ENCODE results near the gene KDM6B.

KDM6B gene

DNA sequence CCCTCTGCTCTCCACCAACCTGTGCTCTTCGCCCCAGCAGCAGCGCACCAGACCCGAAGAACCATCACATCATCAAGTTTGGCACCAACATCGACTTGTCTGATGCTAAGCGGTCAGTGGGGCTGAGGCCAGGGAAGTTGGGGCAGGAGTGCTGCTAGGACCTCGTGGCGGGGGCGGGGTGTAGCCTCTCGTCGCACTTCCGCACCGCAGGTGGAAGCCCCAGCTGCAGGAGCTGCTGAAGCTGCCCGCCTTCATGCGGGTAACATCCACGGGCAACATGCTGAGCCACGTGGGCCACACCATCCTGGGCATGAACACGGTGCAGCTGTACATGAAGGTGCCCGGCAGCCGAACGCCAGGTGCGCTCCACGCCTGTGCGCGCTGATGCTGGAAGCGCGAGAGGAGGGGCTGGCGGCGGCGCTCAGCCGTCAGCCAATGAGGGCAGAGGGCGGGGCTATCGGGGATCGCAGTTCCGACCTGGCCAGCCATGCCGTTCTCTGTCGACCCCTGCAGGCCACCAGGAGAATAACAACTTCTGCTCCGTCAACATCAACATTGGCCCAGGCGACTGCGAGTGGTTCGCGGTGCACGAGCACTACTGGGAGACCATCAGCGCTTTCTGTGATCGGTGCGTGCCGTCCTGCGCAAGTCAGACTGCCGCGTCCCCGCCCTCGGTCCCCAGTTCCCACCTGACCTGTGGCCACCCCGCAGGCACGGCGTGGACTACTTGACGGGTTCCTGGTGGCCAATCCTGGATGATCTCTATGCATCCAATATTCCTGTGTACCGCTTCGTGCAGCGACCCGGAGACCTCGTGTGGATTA, 17.6 kb downstream of the KDM6B start:
- Mint-ChIP-seq H3K4me1 (peaks cover 5% of the 10 kb centered on the region), H3K27me3 (ENCODE audit: low read depth) (peaks cover 3% of the 10 kb centered on the region), H3K36me3 (ENCODE audit: low read depth) (peaks cover 54% of the 10 kb centered on the region), H3K9me3 (no peaks in the 10 kb centered on the region), H3K27ac (no peak overlapping the region), H3K4me3 (peak overlapping the region in 2 of 3 experiments; percentile 35 to 63)
- TF ChIP-seq, protein P1, sequence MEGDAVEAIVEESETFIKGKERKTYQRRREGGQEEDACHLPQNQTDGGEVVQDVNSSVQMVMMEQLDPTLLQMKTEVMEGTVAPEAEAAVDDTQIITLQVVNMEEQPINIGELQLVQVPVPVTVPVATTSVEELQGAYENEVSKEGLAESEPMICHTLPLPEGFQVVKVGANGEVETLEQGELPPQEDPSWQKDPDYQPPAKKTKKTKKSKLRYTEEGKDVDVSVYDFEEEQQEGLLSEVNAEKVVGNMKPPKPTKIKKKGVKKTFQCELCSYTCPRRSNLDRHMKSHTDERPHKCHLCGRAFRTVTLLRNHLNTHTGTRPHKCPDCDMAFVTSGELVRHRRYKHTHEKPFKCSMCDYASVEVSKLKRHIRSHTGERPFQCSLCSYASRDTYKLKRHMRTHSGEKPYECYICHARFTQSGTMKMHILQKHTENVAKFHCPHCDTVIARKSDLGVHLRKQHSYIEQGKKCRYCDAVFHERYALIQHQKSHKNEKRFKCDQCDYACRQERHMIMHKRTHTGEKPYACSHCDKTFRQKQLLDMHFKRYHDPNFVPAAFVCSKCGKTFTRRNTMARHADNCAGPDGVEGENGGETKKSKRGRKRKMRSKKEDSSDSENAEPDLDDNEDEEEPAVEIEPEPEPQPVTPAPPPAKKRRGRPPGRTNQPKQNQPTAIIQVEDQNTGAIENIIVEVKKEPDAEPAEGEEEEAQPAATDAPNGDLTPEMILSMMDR (IDR thresholded peaks at IDR 0.05; ENCODE audit: unreplicated experiment in 3 of 3), result peak; percentile 96 to 98 (median 97)

DNA sequence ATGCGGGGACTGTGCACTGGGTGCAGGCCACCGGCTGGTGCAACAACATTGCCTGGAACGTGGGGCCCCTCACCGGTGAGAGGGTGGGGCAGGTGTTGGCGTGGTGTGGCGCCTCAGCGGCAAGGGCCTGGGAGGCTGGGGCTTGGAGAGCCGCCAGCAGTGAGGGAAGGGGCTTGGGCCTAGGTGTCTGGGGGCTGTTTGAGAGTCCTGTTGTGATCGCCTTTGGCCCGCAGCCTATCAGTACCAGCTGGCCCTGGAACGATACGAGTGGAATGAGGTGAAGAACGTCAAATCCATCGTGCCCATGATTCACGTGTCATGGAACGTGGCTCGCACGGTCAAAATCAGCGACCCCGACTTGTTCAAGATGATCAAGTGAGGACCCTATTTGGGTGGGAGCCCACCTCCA, 18.2 kb downstream of the KDM6B start:
- no peaks in the 10 kb centered on the region for H3K9me3 Mint-ChIP-seq
- H3K4me1 Mint-ChIP-seq, result peaks cover 5% of the 10 kb centered on the region
- H3K27ac Mint-ChIP-seq, result no peak overlapping the region
- H3K36me3 Mint-ChIP-seq (ENCODE audit: low read depth), result peaks cover 50% of the 10 kb centered on the region
- TF ChIP-seq, protein P1 (IDR thresholded peaks at IDR 0.05; ENCODE audit: unreplicated experiment in 3 of 3), result no peak
- peaks cover 3% of the 10 kb centered on the region for H3K27me3 Mint-ChIP-seq (ENCODE audit: low read depth)
- H3K4me3 Mint-ChIP-seq, result no peak overlapping the region

DNA sequence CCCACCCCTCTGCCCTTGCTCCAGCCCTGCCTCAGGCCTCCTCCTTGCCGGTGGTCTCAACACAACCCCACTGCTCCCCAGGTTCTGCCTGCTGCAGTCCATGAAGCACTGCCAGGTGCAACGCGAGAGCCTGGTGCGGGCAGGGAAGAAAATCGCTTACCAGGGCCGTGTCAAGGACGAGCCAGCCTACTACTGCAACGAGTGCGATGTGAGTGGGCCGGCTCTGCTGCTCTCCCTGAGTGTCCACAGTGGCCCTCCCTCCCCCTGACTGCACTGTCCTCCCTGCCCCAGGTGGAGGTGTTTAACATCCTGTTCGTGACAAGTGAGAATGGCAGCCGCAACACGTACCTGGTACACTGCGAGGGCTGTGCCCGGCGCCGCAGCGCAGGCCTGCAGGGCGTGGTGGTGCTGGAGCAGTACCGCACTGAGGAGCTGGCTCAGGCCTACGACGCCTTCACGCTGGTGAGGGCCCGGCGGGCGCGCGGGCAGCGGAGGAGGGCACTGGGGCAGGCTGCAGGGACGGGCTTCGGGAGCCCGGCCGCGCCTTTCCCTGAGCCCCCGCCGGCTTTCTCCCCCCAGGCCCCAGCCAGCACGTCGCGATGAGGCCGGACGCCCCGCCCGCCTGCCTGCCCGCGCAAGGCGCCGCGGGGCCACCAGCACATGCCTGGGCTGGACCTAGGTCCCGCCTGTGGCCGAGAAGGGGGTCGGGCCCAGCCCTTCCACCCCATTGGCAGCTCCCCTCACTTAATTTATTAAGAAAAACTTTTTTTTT, 19.1 kb downstream of the KDM6B start:
- Mint-ChIP-seq H3K4me3 (no peak overlapping the region), H3K27ac (no peak overlapping the region), H3K27me3 (ENCODE audit: low read depth) (peaks cover 3% of the 10 kb centered on the region), H3K4me1 (peaks cover 5% of the 10 kb centered on the region), H3K36me3 (ENCODE audit: low read depth) (peaks cover 49% of the 10 kb centered on the region), H3K9me3 (no peaks in the 10 kb centered on the region)
- TF ChIP-seq, protein P1 (IDR thresholded peaks at IDR 0.05; ENCODE audit: unreplicated experiment in 3 of 3), result no peak

DNA sequence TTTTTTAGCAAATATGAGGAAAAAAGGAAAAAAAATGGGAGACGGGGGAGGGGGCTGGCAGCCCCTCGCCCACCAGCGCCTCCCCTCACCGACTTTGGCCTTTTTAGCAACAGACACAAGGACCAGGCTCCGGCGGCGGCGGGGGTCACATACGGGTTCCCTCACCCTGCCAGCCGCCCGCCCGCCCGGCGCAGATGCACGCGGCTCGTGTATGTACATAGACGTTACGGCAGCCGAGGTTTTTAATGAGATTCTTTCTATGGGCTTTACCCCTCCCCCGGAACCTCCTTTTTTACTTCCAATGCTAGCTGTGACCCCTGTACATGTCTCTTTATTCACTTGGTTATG, 19.6 kb downstream of the KDM6B start:
- H3K9me3 Mint-ChIP-seq, result no peaks in the 10 kb centered on the region
- H3K27ac Mint-ChIP-seq, result no peak overlapping the region
- peaks cover 5% of the 10 kb centered on the region for H3K4me1 Mint-ChIP-seq
- peaks cover 3% of the 10 kb centered on the region for H3K27me3 Mint-ChIP-seq (ENCODE audit: low read depth)
- peak overlapping the region; percentile 36 to 66 (median 41) for H3K4me3 Mint-ChIP-seq
- H3K36me3 Mint-ChIP-seq (ENCODE audit: low read depth), result peaks cover 49% of the 10 kb centered on the region
- TF ChIP-seq, protein P1 (IDR thresholded peaks at IDR 0.05; ENCODE audit: unreplicated experiment in 3 of 3), result no peak

DNA sequence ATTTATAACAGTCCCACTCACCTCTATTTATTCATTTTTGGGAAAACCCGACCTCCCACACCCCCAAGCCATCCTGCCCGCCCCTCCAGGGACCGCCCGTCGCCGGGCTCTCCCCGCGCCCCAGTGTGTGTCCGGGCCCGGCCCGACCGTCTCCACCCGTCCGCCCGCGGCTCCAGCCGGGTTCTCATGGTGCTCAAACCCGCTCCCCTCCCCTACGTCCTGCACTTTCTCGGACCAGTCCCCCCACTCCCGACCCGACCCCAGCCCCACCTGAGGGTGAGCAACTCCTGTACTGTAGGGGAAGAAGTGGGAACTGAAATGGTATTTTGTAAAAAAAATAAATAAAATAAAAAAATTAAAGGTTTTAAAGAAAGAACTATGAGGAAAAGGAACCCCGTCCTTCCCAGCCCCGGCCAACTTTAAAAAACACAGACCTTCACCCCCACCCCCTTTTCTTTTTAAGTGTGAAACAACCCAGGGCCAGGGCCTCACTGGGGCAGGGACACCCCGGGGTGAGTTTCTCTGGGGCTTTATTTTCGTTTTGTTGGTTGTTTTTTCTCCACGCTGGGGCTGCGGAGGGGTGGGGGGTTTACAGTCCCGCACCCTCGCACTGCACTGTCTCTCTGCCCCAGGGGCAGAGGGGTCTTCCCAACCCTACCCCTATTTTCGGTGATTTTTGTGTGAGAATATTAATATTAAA, 20.2 kb downstream of the KDM6B start:
- TF ChIP-seq, protein P1 (IDR thresholded peaks at IDR 0.05; ENCODE audit: unreplicated experiment in 3 of 3), result no peak
- Mint-ChIP-seq H3K4me1 (peaks cover 5% of the 10 kb centered on the region), H3K27me3 (ENCODE audit: low read depth) (peaks cover 3% of the 10 kb centered on the region), H3K27ac (no peak overlapping the region), H3K9me3 (no peaks in the 10 kb centered on the region), H3K36me3 (ENCODE audit: low read depth) (peaks cover 50% of the 10 kb centered on the region), H3K4me3 (peak overlapping the region; percentile 36 to 66 (median 41))

All from nephron (organoid).